Loucy (cell line): ENCODE results near the gene KMT2E.

Source experiments
- H2AFZ ChIP-seq: fragments of 200-600 bp; sonication (generic); 2 replicates; pipeline ENCODE4 v1.6.0; 2016; ENCODE audit warnings: antibody characterized with exemption, mild to moderate bottlenecking, low read length, moderate library complexity
- H3F3A ChIP-seq: fragments of 200-600 bp; 2 replicates; pipeline ENCODE4 v1.6.0; 2016; ENCODE audit warnings: antibody characterized with exemption, low read depth, mild to moderate bottlenecking
- H3K27me3 ChIP-seq: fragments of 200-600 bp; sonication (generic); 2 replicates; pipeline ENCODE4 v1.6.1; 2014; ENCODE audit warnings: low read length, mild to moderate bottlenecking; ENCODE audit not compliant: insufficient read depth, poor library complexity, severe bottlenecking
- H3K36me3 ChIP-seq: fragments of 200-600 bp; sonication (generic); 2 replicates; pipeline ENCODE4 v1.6.1; 2016; ENCODE audit warnings: low read length; ENCODE audit not compliant: insufficient read depth
- H3K4me1 ChIP-seq: fragments of 200-600 bp; sonication (generic); 2 replicates; pipeline ENCODE4 v1.5.1; 2014; ENCODE audit warnings: low read length, mild to moderate bottlenecking; ENCODE audit not compliant: insufficient read depth, poor library complexity, severe bottlenecking
- H3K4me2 ChIP-seq: fragments of 200-600 bp; sonication (generic); 2 replicates; pipeline ENCODE4 v1.6.0; 2014; ENCODE audit warnings: antibody characterized with exemption, low read length, low read depth, mild to moderate bottlenecking; ENCODE audit not compliant: poor library complexity, severe bottlenecking
- H3K4me3 ChIP-seq: fragments of 200-600 bp; sonication (generic); 2 replicates; pipeline ENCODE4 v1.5.1; 2014; ENCODE audit warnings: low read length, mild to moderate bottlenecking, mixed read lengths; ENCODE audit not compliant: poor library complexity, severe bottlenecking
- H3K79me2 ChIP-seq: fragments of 200-600 bp; sonication (generic); 2 replicates; pipeline ENCODE4 v1.6.1; 2014; ENCODE audit warnings: low read length; ENCODE audit not compliant: insufficient read depth
- H3K9ac ChIP-seq: fragments of 200-600 bp; sonication (generic); 2 replicates; pipeline ENCODE4 v1.6.0; 2014; ENCODE audit warnings: mild to moderate bottlenecking, low read depth, low read length, moderate library complexity; ENCODE audit not compliant: poor library complexity, severe bottlenecking
- H3K9me2 ChIP-seq: fragments of 200-600 bp; sonication (generic); replicated peaks from 2 replicates; pipeline ENCODE4 v1.6.1; 2016; ENCODE audit warnings: low read depth, low read length, mixed read lengths
- H3K9me3 ChIP-seq: fragments of 200-600 bp; sonication (generic); 2 replicates; pipeline ENCODE4 v1.6.1; 2014; ENCODE audit warnings: mild to moderate bottlenecking, antibody characterized with exemption, low read length, low read depth; ENCODE audit not compliant: insufficient read depth
- H4K20me1 ChIP-seq: fragments of 200-600 bp; sonication (generic); 2 replicates; pipeline ENCODE4 v1.6.0; 2014; ENCODE audit warnings: antibody characterized with exemption, low read length, mild to moderate bottlenecking; ENCODE audit not compliant: insufficient read depth, poor library complexity, severe bottlenecking
- EZH2phosphoT487 ChIP-seq: fragments of 200-600 bp; IDR thresholded peaks from 2 replicates; pipeline ENCODE4 v1.6.1; 2018; ENCODE audit warnings: antibody characterized with exemption, mild to moderate bottlenecking, moderate library complexity, borderline replicate concordance
- TF ChIP-seq, protein P1 (sequence below): fragments of 200-600 bp; sonication (generic); conservative IDR thresholded peaks from 2 replicates; pipeline ENCODE4 v1.5.1; 2014; ENCODE audit warnings: mild to moderate bottlenecking, antibody characterized with exemption, low read length

The KMT2E gene

DNA sequence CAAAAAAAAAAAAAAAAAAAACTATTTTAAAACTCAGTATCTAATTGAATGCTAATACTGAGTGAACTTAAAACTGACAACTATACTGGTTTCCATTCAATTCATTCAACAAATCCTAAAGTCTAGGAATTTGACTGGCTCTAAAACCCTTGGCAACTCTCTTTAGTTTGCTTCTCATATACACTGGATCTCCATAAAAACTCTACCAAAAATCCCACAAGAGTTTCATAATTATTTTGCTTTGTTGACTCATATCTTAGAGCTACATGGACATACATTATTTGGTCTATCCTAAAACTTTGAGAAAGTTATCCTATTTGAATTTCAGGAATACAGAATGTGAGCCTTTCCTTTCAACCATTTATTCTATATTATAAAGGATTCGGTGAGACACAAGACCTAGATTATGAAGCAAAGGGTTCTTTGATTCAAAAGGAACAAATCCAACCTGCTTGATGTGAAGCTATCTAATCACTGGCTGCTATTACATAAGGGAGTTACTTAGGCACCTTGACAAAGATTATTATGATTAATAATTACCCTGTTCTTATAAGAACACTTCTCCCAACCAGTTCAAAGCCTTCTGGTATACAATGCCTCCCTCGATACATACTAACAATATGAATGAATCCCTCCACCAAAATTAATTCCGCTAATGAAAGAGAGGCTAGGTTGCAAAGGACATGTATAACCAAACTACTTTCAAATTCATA is 15.8 kb upstream of the KMT2E start:
- Histone ChIP-seq H3K9me3 (no peaks in the 10 kb centered on the region), H2AFZ (no peak overlapping the region), H3K9me2 (no peaks in the 10 kb centered on the region), H3K4me1 (peaks cover 34% of the 10 kb centered on the region), H3K4me3 (no peak overlapping the region), H3K4me2 (peak overlapping the region; percentile 32), H3K79me2 (peaks cover 100% of the 10 kb centered on the region), H4K20me1 (peaks cover 98% of the 10 kb centered on the region), H3K36me3 (peaks cover 21% of the 10 kb centered on the region; the same call in 1 of the 2 replicates), H3K27me3 (no peaks in the 10 kb centered on the region), H3K9ac (no peak overlapping the region), H3F3A (no peaks in the 10 kb centered on the region)
- TF ChIP-seq, protein P1, sequence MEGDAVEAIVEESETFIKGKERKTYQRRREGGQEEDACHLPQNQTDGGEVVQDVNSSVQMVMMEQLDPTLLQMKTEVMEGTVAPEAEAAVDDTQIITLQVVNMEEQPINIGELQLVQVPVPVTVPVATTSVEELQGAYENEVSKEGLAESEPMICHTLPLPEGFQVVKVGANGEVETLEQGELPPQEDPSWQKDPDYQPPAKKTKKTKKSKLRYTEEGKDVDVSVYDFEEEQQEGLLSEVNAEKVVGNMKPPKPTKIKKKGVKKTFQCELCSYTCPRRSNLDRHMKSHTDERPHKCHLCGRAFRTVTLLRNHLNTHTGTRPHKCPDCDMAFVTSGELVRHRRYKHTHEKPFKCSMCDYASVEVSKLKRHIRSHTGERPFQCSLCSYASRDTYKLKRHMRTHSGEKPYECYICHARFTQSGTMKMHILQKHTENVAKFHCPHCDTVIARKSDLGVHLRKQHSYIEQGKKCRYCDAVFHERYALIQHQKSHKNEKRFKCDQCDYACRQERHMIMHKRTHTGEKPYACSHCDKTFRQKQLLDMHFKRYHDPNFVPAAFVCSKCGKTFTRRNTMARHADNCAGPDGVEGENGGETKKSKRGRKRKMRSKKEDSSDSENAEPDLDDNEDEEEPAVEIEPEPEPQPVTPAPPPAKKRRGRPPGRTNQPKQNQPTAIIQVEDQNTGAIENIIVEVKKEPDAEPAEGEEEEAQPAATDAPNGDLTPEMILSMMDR, result no peak
- no peak for TF ChIP-seq EZH2phosphoT487

DNA sequence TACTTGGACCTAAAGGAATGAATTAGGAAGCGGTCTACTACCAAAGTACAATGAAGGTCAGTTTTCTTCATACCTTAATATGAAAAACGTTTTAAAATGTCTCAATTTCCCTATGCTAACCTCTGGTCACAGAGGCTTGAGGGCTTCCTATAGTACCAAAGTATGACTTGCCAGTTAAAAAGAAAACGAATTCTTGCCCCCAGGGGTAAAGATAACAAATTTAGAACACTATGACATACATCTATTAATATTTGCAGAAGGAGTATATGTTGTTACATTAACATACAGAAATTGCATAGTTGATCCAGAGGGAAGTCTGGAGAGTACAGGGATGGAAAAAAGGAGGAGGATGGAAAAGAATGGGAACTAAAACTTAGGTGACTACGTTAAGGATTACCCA is 13.8 kb upstream of the KMT2E start:
- H3K27me3 ChIP-seq, result no peaks in the 10 kb centered on the region
- peaks cover 11% of the 10 kb centered on the region; the same call in 1 of the 2 replicates for H3K36me3 ChIP-seq
- peaks cover 96% of the 10 kb centered on the region for H4K20me1 ChIP-seq
- peaks cover 48% of the 10 kb centered on the region for H3K4me1 ChIP-seq
- H3K4me2 ChIP-seq, result peak overlapping the region; percentile 6
- no peak overlapping the region for H3K9ac ChIP-seq
- H3K9me3 ChIP-seq, result no peaks in the 10 kb centered on the region
- no peak overlapping the region for H3K4me3 ChIP-seq
- no peak for TF ChIP-seq EZH2phosphoT487
- TF ChIP-seq, protein P1, result no peak
- peaks cover 100% of the 10 kb centered on the region for H3K79me2 ChIP-seq
- no peak overlapping the region for H2AFZ ChIP-seq
- no peaks in the 10 kb centered on the region for H3F3A ChIP-seq
- no peaks in the 10 kb centered on the region for H3K9me2 ChIP-seq

DNA sequence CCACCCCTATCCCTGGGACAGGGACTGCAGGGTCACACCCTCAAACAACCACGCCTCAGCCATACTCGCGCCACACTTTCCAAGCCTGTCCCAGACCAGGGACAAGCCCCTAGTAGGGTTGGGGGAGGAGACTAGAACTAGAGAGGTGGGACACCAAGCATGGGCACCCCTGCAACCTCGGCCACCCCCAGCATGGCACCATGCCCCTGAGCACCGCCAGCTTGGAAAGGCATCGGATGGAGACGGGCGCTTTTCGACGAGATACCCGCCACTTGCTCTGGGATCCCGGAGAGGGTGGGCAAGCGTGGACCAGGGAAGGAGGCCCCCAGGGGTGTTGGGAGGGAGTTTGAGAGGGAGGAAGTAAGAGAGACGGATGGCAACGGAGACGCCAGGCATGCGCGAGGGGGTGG is 13.1 kb upstream of the KMT2E start:
- H3K79me2 ChIP-seq, result peaks cover 100% of the 10 kb centered on the region
- no peak for TF ChIP-seq EZH2phosphoT487
- TF ChIP-seq, protein P1, result no peak
- H3K4me2 ChIP-seq, result peak overlapping the region; percentile 68
- peaks cover 9% of the 10 kb centered on the region; the same call in 1 of the 2 replicates for H3K36me3 ChIP-seq
- H4K20me1 ChIP-seq, result peaks cover 91% of the 10 kb centered on the region
- H3K27me3 ChIP-seq, result no peaks in the 10 kb centered on the region
- H3F3A ChIP-seq, result no peaks in the 10 kb centered on the region
- H3K4me1 ChIP-seq, result peaks cover 48% of the 10 kb centered on the region
- no peak overlapping the region for H3K4me3 ChIP-seq
- no peaks in the 10 kb centered on the region for H3K9me3 ChIP-seq
- H3K9ac ChIP-seq, result no peak overlapping the region
- no peaks in the 10 kb centered on the region for H3K9me2 ChIP-seq
- no peak overlapping the region for H2AFZ ChIP-seq
